ENCODE measurements around the gene KIAA0040. TPM values are rescaled to one million over a fixed set of nuclear protein-coding genes. Genes with fewer than 3 reads are reported as not detected.

Gene KIAA0040
- total RNA-seq, 1 donor from 2014 or later = 3.7 TPM

DNA sequence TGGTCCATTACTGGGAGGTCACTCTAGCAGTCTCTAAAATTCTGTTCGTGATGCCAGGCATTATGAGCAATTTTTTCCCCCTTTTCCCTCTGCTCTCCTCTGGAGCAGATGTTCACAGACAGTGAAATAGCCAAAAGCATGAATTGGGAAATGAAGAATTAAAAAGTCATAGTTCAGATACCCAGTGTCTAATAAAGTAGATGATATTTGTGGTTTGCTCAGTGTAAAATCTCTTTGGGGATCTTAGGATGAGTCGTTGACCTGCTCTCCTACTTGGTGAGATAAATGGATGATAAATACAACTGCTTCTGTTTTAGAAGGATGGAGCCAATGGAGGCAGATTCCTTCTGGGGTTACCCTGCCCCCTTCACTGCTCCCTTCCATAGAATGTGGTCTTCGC is 56.3 kb downstream of the KIAA0040 start:
- Mint-ChIP-seq H3K4me3 (no peak overlapping the region), H3K4me1 (no peaks in the 10 kb centered on the region), H3K9me3 (no peaks in the 10 kb centered on the region), H3K27me3 (ENCODE audit: low read depth) (peaks cover 35% of the 10 kb centered on the region), H3K27ac (no peak overlapping the region), H3K36me3 (no peaks in the 10 kb centered on the region)
- no peak for TF ChIP-seq CTCF (IDR thresholded peaks at IDR 0.05; ENCODE audit: unreplicated experiment)
- no peak for DNase-seq (ENCODE audit: low spot score in 2 of 2, unreplicated experiment in 2 of 2)

DNA sequence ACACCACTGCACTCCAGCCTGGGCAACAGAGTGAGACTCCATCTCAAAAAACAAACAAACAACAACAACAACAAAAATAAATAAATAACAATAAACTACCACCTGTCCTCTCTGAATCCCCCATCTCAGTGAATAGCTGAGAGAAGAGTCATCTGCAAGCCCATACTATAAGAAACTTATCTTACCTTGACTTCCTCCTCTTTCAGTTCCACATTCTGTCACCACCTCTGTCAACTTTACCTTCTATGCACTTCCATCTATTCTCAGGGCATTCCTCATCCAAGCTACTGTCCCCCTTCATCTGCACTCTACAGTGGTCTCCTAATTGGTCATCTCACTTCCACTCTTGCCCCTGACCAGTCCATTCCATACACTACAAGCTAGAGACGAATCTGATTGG is 58.1 kb downstream of the KIAA0040 start:
- TF ChIP-seq CTCF (IDR thresholded peaks at IDR 0.05; ENCODE audit: unreplicated experiment) = no peak
- peaks cover 31% of the 10 kb centered on the region for H3K27me3 Mint-ChIP-seq (ENCODE audit: low read depth)
- peaks cover 8% of the 10 kb centered on the region for H3K4me1 Mint-ChIP-seq
- H3K4me3 Mint-ChIP-seq = no peak overlapping the region
- H3K27ac Mint-ChIP-seq = no peak overlapping the region
- no peaks in the 10 kb centered on the region for H3K9me3 Mint-ChIP-seq
- DNase-seq (ENCODE audit: low spot score in 2 of 2, unreplicated experiment in 2 of 2) = no peak
- no peaks in the 10 kb centered on the region for H3K36me3 Mint-ChIP-seq

DNA sequence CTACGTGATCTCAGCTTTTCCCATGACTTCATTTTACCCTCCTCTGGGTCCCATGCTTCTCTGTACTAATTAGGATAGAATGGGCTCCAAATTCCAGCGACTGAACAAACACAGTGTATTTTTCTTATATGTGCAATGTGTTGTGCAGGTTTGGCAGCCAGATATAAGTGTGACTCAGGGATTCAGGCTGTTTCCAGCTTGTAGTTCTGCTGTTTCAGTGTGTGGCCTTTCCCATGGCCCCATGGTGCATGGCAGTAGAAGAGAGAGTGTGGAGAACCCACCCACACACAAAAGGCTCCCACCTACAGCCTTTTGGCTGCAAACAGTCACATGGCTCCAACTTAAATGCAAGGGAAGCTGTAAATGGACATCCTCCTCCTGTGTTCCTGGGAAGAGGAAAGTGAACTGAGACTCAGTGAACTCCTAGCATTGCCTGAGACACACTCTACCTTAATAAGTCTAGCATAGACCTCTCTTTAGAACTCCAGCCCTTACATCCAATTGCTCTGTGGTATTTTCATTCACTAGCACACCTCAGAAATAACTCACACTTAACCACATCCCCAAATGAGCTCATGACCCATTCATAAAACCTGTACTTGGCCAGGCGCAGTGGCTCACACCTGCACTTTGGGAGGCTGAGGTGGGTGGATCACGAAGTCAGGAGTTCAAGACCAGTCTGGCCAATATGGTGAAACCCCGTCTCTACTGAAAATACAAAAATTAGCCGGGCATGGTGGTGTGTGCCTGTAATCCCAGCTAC is 58.7 kb downstream of the KIAA0040 start:
- H3K4me1 Mint-ChIP-seq = peaks cover 9% of the 10 kb centered on the region
- no peak for TF ChIP-seq CTCF (IDR thresholded peaks at IDR 0.05; ENCODE audit: unreplicated experiment)
- H3K36me3 Mint-ChIP-seq = no peaks in the 10 kb centered on the region
- no peak overlapping the region for H3K27ac Mint-ChIP-seq
- no peaks in the 10 kb centered on the region for H3K9me3 Mint-ChIP-seq
- no peak overlapping the region for H3K4me3 Mint-ChIP-seq
- H3K27me3 Mint-ChIP-seq (ENCODE audit: low read depth) = peaks cover 31% of the 10 kb centered on the region
- DNase-seq (ENCODE audit: low spot score in 2 of 2, unreplicated experiment in 2 of 2) = no peak

GRCh38 chr1:175132436-175132835 is 60.1 kb downstream of the KIAA0040 start:
- no peak for TF ChIP-seq CTCF (IDR thresholded peaks at IDR 0.05; ENCODE audit: unreplicated experiment)
- H3K36me3 Mint-ChIP-seq = no peaks in the 10 kb centered on the region
- no peak overlapping the region for H3K27ac Mint-ChIP-seq
- peaks cover 9% of the 10 kb centered on the region for H3K4me1 Mint-ChIP-seq
- DNase-seq (ENCODE audit: low spot score in 2 of 2, unreplicated experiment in 2 of 2) = no peak
- no peaks in the 10 kb centered on the region for H3K9me3 Mint-ChIP-seq
- no peak overlapping the region for H3K4me3 Mint-ChIP-seq
- H3K27me3 Mint-ChIP-seq (ENCODE audit: low read depth) = peaks cover 29% of the 10 kb centered on the region

- Mint-ChIP-seq H3K9me3 (no peaks in the 10 kb centered on the region), H3K4me1 (peaks cover 9% of the 10 kb centered on the region), H3K4me3 (no peak overlapping the region), H3K36me3 (no peaks in the 10 kb centered on the region), H3K27me3 (ENCODE audit: low read depth) (peaks cover 19% of the 10 kb centered on the region), H3K27ac (no peak overlapping the region)
- no peak for DNase-seq (ENCODE audit: low spot score in 2 of 2, unreplicated experiment in 2 of 2)
- no peak for TF ChIP-seq CTCF (IDR thresholded peaks at IDR 0.05; ENCODE audit: unreplicated experiment)
Measured at GRCh38 chr1:175131095-175131494, 61.5 kb downstream of the KIAA0040 start.
